ENCODE data around the gene CDT1.

DNA sequence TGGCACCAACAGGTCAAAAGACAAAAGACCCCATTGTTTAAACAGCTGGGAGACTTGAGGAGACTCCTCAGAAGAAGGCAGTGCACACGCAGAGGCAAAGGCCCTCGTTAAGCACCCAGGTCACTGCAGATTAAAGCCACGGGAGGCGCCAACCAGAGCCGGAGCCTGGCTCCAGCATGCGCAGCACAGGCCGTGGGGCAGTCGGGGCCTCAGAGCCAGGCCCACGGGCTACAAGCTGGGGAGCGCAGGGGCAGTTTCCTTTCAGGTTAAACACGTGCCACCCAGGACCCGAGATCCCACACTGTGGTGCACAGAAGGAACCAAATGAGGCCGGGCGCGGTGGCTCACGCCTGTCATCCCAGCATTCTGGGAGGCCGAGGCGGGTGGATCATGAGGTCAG, 27.8 kb upstream of the CDT1 start:
- TF ChIP-seq CTCF (IDR thresholded peaks at IDR 0.05 in 8 of 11, conservative IDR thresholded peaks at IDR 0.05 in 3 of 11) (no peak), POLR2A (IDR thresholded peaks at IDR 0.05) (no peak)

All from spleen (tissue), 7 donors.